ENCODE data around the gene AP2A1. TPM values are rescaled to one million over a fixed set of nuclear protein-coding genes. Genes with fewer than 3 reads are reported as not detected.

Gene AP2A1
- total and polyA plus RNA-seq, 9 of the 15 experiments (the other 6 are each of a cell fraction or from before 2014, with no cell fraction given) = 0.55 to 150 (median 31.9) TPM

DNA sequence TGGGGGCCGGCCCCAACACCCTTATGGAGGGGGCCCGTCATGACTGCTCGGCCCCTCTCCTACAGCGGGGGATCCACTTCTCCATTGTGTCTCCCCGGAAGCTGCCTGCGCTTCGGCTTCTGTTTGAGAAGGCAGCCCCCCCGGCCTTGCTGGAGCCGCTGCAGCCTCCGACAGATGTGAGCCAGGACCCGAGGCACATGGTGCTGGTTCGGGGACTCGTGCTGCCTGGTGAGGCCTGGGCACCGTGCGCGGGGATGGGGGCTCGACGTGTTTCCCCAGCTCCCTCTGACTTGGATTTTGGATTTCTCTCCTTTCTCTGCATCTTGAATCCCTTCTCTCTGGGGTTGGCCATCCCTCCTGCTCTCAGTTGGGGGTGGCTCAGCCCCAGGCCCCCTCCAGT is 62.9 kb downstream of the AP2A1 start (continued):
- TF ChIP-seq CCAR2 (IDR thresholded peaks at IDR 0.05; ENCODE audit: low read depth, low read length) = no peak
- TF ChIP-seq, protein P1, sequence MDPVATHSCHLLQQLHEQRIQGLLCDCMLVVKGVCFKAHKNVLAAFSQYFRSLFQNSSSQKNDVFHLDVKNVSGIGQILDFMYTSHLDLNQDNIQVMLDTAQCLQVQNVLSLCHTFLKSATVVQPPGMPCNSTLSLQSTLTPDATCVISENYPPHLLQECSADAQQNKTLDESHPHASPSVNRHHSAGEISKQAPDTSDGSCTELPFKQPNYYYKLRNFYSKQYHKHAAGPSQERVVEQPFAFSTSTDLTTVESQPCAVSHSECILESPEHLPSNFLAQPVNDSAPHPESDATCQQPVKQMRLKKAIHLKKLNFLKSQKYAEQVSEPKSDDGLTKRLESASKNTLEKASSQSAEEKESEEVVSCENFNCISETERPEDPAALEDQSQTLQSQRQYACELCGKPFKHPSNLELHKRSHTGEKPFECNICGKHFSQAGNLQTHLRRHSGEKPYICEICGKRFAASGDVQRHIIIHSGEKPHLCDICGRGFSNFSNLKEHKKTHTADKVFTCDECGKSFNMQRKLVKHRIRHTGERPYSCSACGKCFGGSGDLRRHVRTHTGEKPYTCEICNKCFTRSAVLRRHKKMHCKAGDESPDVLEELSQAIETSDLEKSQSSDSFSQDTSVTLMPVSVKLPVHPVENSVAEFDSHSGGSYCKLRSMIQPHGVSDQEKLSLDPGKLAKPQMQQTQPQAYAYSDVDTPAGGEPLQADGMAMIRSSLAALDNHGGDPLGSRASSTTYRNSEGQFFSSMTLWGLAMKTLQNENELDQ (CRISPR knock-in tag; IDR thresholded peaks at IDR 0.05; ENCODE audit: borderline replicate concordance) = no peak
- TF ChIP-seq, protein P2, sequence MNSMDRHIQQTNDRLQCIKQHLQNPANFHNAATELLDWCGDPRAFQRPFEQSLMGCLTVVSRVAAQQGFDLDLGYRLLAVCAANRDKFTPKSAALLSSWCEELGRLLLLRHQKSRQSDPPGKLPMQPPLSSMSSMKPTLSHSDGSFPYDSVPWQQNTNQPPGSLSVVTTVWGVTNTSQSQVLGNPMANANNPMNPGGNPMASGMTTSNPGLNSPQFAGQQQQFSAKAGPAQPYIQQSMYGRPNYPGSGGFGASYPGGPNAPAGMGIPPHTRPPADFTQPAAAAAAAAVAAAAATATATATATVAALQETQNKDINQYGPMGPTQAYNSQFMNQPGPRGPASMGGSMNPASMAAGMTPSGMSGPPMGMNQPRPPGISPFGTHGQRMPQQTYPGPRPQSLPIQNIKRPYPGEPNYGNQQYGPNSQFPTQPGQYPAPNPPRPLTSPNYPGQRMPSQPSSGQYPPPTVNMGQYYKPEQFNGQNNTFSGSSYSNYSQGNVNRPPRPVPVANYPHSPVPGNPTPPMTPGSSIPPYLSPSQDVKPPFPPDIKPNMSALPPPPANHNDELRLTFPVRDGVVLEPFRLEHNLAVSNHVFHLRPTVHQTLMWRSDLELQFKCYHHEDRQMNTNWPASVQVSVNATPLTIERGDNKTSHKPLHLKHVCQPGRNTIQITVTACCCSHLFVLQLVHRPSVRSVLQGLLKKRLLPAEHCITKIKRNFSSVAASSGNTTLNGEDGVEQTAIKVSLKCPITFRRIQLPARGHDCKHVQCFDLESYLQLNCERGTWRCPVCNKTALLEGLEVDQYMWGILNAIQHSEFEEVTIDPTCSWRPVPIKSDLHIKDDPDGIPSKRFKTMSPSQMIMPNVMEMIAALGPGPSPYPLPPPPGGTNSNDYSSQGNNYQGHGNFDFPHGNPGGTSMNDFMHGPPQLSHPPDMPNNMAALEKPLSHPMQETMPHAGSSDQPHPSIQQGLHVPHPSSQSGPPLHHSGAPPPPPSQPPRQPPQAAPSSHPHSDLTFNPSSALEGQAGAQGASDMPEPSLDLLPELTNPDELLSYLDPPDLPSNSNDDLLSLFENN (IDR thresholded peaks at IDR 0.05; ENCODE audit: low read depth in 2 of 2, low read length in 2 of 2) = no peak
- TF ChIP-seq, protein P3, sequence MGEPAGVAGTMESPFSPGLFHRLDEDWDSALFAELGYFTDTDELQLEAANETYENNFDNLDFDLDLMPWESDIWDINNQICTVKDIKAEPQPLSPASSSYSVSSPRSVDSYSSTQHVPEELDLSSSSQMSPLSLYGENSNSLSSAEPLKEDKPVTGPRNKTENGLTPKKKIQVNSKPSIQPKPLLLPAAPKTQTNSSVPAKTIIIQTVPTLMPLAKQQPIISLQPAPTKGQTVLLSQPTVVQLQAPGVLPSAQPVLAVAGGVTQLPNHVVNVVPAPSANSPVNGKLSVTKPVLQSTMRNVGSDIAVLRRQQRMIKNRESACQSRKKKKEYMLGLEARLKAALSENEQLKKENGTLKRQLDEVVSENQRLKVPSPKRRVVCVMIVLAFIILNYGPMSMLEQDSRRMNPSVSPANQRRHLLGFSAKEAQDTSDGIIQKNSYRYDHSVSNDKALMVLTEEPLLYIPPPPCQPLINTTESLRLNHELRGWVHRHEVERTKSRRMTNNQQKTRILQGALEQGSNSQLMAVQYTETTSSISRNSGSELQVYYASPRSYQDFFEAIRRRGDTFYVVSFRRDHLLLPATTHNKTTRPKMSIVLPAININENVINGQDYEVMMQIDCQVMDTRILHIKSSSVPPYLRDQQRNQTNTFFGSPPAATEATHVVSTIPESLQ (CRISPR knock-in tag; IDR thresholded peaks at IDR 0.05) = no peak
